C4-2B (cell line): ENCODE measurements around the gene SLC38A1.

Experiments
- H3K27ac ChIP-seq: fragments of 450-650 bp; 2 replicates; pipeline ENCODE4 v1.5.1; 2017
- ZFX ChIP-seq: fragments of 450-650 bp; IDR thresholded peaks from 2 replicates; pipeline ENCODE4 v1.6.1; 2017
- TF ChIP-seq, protein P1 (sequence below): fragments of 450-650 bp; conservative IDR thresholded peaks from 2 replicates; pipeline ENCODE4 v1.5.1; 2017; ENCODE audit warnings: mild to moderate bottlenecking

The SLC38A1 gene

DNA sequence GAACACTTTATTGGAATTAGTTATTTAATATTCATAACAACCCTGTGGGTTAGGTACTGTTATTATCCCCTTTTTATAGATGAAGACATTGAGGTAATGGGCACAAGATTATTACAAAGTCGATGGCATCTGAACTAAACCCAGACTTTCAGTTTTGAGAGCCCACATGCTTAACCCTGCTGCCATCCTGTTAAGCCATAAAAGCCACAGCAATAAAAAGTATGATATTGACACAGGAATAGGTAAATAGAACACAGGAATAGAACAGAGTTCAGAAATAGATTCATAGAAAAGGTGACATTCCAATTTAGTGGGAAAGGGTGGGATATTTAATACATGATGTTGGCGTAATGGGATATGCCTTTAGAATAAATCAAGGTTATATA is 119.8 kb downstream of the SLC38A1 start:
- TF ChIP-seq ZFX: no peak
- TF ChIP-seq, protein P1, sequence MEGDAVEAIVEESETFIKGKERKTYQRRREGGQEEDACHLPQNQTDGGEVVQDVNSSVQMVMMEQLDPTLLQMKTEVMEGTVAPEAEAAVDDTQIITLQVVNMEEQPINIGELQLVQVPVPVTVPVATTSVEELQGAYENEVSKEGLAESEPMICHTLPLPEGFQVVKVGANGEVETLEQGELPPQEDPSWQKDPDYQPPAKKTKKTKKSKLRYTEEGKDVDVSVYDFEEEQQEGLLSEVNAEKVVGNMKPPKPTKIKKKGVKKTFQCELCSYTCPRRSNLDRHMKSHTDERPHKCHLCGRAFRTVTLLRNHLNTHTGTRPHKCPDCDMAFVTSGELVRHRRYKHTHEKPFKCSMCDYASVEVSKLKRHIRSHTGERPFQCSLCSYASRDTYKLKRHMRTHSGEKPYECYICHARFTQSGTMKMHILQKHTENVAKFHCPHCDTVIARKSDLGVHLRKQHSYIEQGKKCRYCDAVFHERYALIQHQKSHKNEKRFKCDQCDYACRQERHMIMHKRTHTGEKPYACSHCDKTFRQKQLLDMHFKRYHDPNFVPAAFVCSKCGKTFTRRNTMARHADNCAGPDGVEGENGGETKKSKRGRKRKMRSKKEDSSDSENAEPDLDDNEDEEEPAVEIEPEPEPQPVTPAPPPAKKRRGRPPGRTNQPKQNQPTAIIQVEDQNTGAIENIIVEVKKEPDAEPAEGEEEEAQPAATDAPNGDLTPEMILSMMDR: no peak
- no peak overlapping the region for H3K27ac ChIP-seq

DNA sequence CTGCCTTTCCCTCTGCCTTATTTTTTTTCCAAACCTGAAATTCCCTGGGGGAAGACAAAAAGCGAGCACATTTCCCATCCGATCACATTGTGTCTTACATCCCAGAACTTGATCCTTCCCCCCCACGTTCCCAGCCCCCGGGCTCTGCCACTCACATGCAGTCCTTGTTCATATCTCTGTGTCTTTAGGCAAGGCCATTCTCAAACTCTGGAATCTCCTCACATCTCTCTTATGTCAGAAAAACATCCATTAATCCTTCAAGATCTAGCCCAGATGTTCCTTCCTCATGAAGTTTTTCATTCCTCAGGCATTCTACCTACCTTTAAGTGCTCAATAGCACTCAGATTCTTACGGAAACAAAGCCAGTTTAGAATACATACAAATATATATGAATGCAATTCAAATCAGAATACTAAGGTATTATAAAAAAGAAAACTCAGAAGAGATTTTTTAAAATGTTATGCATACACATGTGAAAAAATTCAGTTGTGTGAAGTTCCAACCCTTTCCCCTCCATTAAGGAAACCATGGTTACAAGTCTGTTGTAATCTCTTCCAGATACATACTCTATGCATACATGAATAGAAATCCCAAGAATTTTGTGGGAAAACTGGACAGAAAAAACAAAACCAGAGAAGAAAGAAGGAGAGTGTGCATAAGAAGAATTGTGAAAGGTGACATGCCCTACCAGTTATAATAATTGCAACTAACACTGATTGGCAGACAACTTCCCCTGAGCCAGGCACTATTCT is 120.3 kb downstream of the SLC38A1 start:
- TF ChIP-seq, protein P1: no peak
- no peak for TF ChIP-seq ZFX

DNA sequence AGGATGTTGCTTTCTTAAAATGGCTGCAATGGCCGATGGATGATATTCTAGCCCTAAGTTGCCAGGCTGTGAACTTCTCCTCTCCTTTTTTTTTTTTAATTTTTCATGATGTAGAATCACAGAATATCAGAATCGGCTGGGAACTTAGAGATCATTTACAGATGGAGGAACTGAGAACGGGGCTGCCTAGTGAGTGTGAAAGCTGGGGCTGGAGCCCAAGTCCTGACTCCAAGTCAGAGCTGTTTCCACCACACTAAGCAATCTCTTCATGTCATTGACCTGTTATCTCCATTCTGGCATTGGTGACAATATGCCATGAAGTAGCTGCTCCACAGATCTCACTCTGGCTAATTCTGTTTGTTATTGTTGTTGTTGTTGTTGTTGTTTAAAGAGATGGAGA is 121.7 kb downstream of the SLC38A1 start:
- H3K27ac ChIP-seq: no peak overlapping the region
- TF ChIP-seq ZFX: no peak
- TF ChIP-seq, protein P1: no peak

More for the DNA sequence above, 120.3 kb downstream of the SLC38A1 start:
- H3K27ac ChIP-seq: no peak overlapping the region

DNA sequence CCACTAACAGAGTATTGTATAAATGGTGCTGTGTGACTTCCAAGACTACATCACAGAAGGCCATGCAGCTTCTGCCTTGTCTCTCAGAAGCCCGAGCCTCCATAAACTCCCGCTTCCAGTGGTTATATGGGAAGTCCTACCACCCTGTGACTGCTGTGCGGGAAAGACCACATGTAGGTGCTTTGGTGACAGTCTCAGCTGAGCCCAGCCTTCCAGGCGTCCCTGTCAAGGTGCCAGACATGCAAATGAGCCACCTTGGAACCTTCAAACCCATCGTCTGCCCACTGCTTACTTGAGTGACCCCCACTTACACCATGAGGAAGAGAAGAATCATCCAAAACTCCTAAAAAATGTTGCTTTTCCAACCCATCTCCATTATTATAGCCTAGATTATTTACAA is 123.0 kb downstream of the SLC38A1 start:
- H3K27ac ChIP-seq: no peak overlapping the region
- no peak for TF ChIP-seq ZFX
- TF ChIP-seq, protein P1: no peak

DNA sequence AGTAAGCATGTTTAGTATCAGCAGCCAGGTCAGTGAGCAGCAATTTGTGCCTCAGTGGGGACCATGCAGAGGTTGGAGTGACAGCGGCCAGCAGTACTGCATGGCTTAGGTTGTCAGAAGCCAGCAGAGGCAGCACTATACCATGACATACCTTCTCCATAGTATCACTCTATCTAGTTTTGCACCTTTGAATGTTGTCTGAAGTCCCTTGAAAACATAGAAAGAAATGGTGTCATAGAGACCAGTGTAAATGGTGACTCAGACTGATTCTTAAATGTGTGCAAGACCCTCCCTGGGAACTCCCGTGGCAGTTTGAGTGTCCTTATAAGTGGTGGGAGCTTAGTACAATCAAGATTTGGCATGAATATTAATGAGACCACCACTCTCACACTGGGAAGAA is 124.4 kb downstream of the SLC38A1 start:
- no peak overlapping the region for H3K27ac ChIP-seq
- TF ChIP-seq ZFX: no peak
- TF ChIP-seq, protein P1: no peak

DNA sequence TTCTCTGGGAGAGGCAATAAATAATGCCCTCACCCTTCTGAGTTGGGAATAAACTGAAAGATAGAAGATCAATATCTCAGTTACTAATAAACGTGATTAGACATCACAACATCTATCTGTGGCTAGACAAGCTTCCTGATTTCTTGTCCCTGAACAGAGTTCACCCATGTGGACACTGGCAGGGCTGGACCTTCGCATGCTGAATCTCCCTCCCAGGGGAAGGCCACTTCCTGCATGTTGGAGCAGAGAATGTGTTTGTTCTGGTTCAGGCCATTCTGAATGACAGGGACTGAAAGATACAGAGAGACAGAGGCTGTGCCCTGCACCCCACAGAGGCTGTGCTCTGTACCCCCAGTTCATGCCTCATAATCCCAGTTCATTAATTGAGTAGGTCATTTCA is 132.6 kb downstream of the SLC38A1 start:
- TF ChIP-seq, protein P1: no peak
- TF ChIP-seq ZFX: no peak
- H3K27ac ChIP-seq: no peak overlapping the region

DNA sequence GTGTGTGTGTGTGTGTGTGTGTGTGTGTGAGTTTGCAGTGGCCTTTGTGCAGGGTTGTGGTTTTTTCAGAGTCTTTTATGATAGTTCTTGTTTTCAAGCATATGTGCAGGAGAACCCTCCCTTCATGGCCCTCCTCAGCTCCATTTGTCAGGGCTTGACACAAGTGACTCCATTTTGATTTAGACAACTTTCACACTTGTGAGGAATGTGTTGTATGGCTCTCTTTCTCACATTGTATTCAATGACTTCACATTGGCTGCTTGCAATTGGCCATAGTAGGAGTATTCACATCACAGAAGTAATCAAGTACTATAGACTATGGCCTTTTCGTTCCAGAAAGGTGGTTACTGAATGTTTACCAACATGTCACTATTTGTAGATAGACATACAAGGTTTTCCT is 133.1 kb downstream of the SLC38A1 start:
- H3K27ac ChIP-seq: no peak overlapping the region
- TF ChIP-seq, protein P1: no peak
- no peak for TF ChIP-seq ZFX
